Subcutaneous abdominal adipose tissue (tissue), 5 donors: ENCODE measurements around the gene RHBDF1.

Experiments
- H3K27ac ChIP-seq: one replicate; pipeline ENCODE4 v1.7.0; 2013; ENCODE audit warnings: low read depth, mild to moderate bottlenecking, inconsistent platforms, low read length, moderate library complexity
- H3K27me3 ChIP-seq, 5 donors: one replicate each; pipeline ENCODE4 v1.7.0; 2013; ENCODE audit warnings: low read length in 5 of 5, inconsistent platforms in 1 of 5; ENCODE audit not compliant: control insufficient read depth in 5 of 5, insufficient read depth in 4 of 5
- H3K36me3 ChIP-seq, 5 donors: one replicate each; pipeline ENCODE4 v1.7.0; 2013; ENCODE audit warnings: low read length in 5 of 5; ENCODE audit not compliant: control insufficient read depth in 5 of 5, insufficient read depth in 5 of 5
- H3K4me1 ChIP-seq, 5 donors: one replicate each; pipeline ENCODE4 v1.7.0; 2013; ENCODE audit warnings: low read length in 5 of 5, mild to moderate bottlenecking in 3 of 5, moderate library complexity in 1 of 5; ENCODE audit not compliant: control insufficient read depth in 5 of 5, insufficient read depth in 5 of 5
- H3K4me3 ChIP-seq, 5 donors: one replicate each; pipeline ENCODE4 v1.7.0; 2013; ENCODE audit warnings: low read length in 5 of 5, low read depth in 1 of 5
- H3K9ac ChIP-seq, 5 donors: one replicate each; pipeline ENCODE4 v1.7.0; 2013; ENCODE audit warnings: low read length in 5 of 5, mild to moderate bottlenecking in 4 of 5, moderate library complexity in 3 of 5
- H3K9me3 ChIP-seq, 5 donors: one replicate each; pipeline ENCODE4 v1.7.0; 2013; ENCODE audit warnings: low read length in 5 of 5; ENCODE audit not compliant: control insufficient read depth in 5 of 5
- donor health status: healthy.
- donor health status: healthy.
- donor health status: healthy.
- donor health status: healthy.
- donor health status: healthy.

RHBDF1 gene

GRCh38 chr16:84718-85406 lies 12.4 kb upstream of the RHBDF1 start:
- peak overlapping the region in 2 of 5 donors; percentile 13 to 56 for H3K9ac ChIP-seq
- H3K27me3 ChIP-seq = no peaks in the 10 kb centered on the region
- peaks cover 10 to 26% (median 17%) of the 10 kb centered on the region in 5 donors for H3K4me1 ChIP-seq
- no peaks in the 10 kb centered on the region for H3K9me3 ChIP-seq
- H3K36me3 ChIP-seq = peaks cover 0 to 76% (median 63%) of the 10 kb centered on the region in 5 donors
- H3K27ac ChIP-seq = peak overlapping the region; percentile 37
- H3K4me3 ChIP-seq = peak overlapping the region in 1 of 5 donors; percentile 11

- H3K9me3 ChIP-seq = no peaks in the 10 kb centered on the region
- H3K4me1 ChIP-seq = peaks cover 10 to 32% (median 25%) of the 10 kb centered on the region in 5 donors
- no peak overlapping the region for H3K27ac ChIP-seq
- H3K9ac ChIP-seq = peak overlapping the region in 2 of 5 donors; percentile 13 to 37
- no peak overlapping the region for H3K4me3 ChIP-seq
- H3K27me3 ChIP-seq = no peaks in the 10 kb centered on the region
- peaks cover 0 to 73% (median 58%) of the 10 kb centered on the region in 5 donors for H3K36me3 ChIP-seq
These were observed 11.6 kb upstream of the RHBDF1 start for GRCh38 chr16:83781-84615.

- Histone ChIP-seq H3K27me3 (no peaks in the 10 kb centered on the region), H3K27ac (no peak overlapping the region), H3K36me3 (peaks cover 0 to 65% (median 50%) of the 10 kb centered on the region in 5 donors), H3K4me1 (peaks cover 10 to 39% (median 32%) of the 10 kb centered on the region in 5 donors), H3K9me3 (no peaks in the 10 kb centered on the region), H3K4me3 (no peak overlapping the region), H3K9ac (no peak overlapping the region)
These were observed 10.7 kb upstream of the RHBDF1 start for GRCh38 chr16:83060-83603.

- Histone ChIP-seq H3K27me3 (no peaks in the 10 kb centered on the region), H3K9me3 (no peaks in the 10 kb centered on the region), H3K9ac (peak overlapping the region in 3 of 5 donors; percentile 83 to 91 (median 85)), H3K27ac (peak overlapping the region; percentile 82), H3K4me3 (peak overlapping the region in 4 of 5 donors; percentile 79 to 84 (median 81)), H3K4me1 (peaks cover 9 to 57% (median 50%) of the 10 kb centered on the region in 5 donors), H3K36me3 (peaks cover 0 to 31% (median 24%) of the 10 kb centered on the region in 5 donors)
These were observed 7.0 kb upstream of the RHBDF1 start for GRCh38 chr16:79151-80054.

- no peaks in the 10 kb centered on the region for H3K9me3 ChIP-seq
- peak overlapping the region; percentile 82 for H3K27ac ChIP-seq
- peaks cover 7 to 57% (median 49%) of the 10 kb centered on the region in 5 donors for H3K4me1 ChIP-seq
These were observed 6.2 kb upstream of the RHBDF1 start for GRCh38 chr16:78444-79150.

GRCh38 chr16:77807-78443 lies 5.5 kb upstream of the RHBDF1 start, which contains the start of gene MPG:
Gene MPG (plus strand): TSS chr16:78225. CDS start chr16:78310, 85 bp downstream.
- peak within 1 kb of the TSS; percentile 57 to 84 (median 80) for H3K4me3 ChIP-seq
- no peaks in the 10 kb centered on the region for H3K9me3 ChIP-seq
- peaks cover 0 to 1% (median 0%) of the 10 kb centered on the region in 5 donors for H3K27me3 ChIP-seq
- peak within 1 kb of the TSS; percentile 82 for H3K27ac ChIP-seq
- peak within 1 kb of the TSS; percentile 26 to 91 (median 83) for H3K9ac ChIP-seq
- H3K4me1 ChIP-seq = peaks cover 7 to 62% (median 54%) of the 10 kb centered on the region in 5 donors
- peaks cover 0 to 20% (median 14%) of the 10 kb centered on the region in 5 donors for H3K36me3 ChIP-seq

More at GRCh38 chr16:78444-79150, 6.2 kb upstream of the RHBDF1 start:
- H3K36me3 ChIP-seq = peaks cover 0 to 23% (median 16%) of the 10 kb centered on the region in 5 donors
- peak overlapping the region; percentile 26 to 91 (median 83) for H3K9ac ChIP-seq
- H3K27me3 ChIP-seq = no peaks in the 10 kb centered on the region
- H3K4me3 ChIP-seq = peak overlapping the region; percentile 57 to 84 (median 80)

- peak overlapping the region in 4 of 5 donors; percentile 79 to 84 (median 81) for H3K4me3 ChIP-seq
- no peaks in the 10 kb centered on the region for H3K9me3 ChIP-seq
- H3K27ac ChIP-seq = peak overlapping the region; percentile 82
- peak overlapping the region in 4 of 5 donors; percentile 62 to 85 (median 77) for H3K9ac ChIP-seq
- peaks cover 9 to 66% (median 58%) of the 10 kb centered on the region in 5 donors for H3K4me1 ChIP-seq
- H3K36me3 ChIP-seq = peaks cover 0 to 19% (median 11%) of the 10 kb centered on the region in 5 donors
- peaks cover 0 to 2% (median 0%) of the 10 kb centered on the region in 5 donors for H3K27me3 ChIP-seq
These were observed 4.9 kb upstream of the RHBDF1 start for GRCh38 chr16:77273-77806.

GRCh38 chr16:76535-77272 lies 4.3 kb upstream of the RHBDF1 start:
- peaks cover 0 to 2% (median 0%) of the 10 kb centered on the region in 5 donors for H3K27me3 ChIP-seq
- H3K9ac ChIP-seq = peak overlapping the region in 4 of 5 donors; percentile 15 to 85 (median 66)
- peaks cover 9 to 69% (median 60%) of the 10 kb centered on the region in 5 donors for H3K4me1 ChIP-seq
- H3K9me3 ChIP-seq = no peaks in the 10 kb centered on the region
- H3K36me3 ChIP-seq = peaks cover 0 to 16% (median 11%) of the 10 kb centered on the region in 5 donors
- H3K27ac ChIP-seq = peak overlapping the region; percentile 82
- peak overlapping the region in 3 of 5 donors; percentile 79 to 84 (median 82) for H3K4me3 ChIP-seq
